NCI-H2029 (cell line): Measurements from ENCODE around the gene SMARCC2.
"Not testable (repeated sequence)": the region's sequence is repeated elsewhere in the genome, so short reads cannot be mapped to it uniquely, and the experiment has no call there.

Source experiments
- DNase-seq: peaks from one replicate; lab custom pipeline; 2025; lab: John Stamatoyannopoulos, UW

Gene SMARCC2

GRCh38 chr12:56121204-56121870 lies 67.9 kb downstream of the SMARCC2 start:
- no peak for DNase-seq

DNA sequence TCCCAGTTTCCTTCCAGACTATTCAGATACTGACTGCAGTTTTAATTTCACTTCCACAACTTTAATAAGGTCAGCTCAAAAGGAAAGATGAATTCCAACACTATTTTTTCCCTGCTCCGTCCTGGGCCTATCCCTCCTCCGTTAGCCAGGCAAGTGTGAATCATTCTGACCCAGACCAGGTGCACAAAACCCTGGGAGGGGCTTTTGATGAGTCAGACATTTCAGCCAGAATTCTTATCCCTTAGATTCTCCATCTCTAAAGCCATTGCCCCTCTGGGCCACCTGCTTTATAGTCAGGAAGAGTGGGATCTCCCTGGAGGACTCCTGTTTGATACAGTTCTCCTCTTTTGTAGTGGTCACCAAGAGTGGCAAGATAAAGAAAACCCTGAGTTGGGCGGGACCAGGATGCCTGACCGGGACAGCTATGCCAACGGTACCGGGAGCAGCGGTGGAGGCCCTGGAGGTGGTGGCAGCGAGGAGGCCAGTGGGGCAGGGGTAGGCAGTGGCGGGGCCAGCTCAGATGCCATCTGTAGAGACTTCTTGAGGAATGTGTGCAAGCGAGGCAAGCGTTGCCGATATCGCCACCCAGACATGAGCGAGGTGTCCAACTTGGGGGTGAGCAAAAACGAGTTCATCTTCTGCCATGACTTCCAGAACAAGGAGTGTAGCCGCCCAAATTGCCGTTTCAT lies 69.0 kb downstream of the SMARCC2 start:
- no peak for DNase-seq

GRCh38 chr12:56119361-56119796 lies 69.9 kb downstream of the SMARCC2 start:
- DNase-seq: peak; percentile 73

DNA sequence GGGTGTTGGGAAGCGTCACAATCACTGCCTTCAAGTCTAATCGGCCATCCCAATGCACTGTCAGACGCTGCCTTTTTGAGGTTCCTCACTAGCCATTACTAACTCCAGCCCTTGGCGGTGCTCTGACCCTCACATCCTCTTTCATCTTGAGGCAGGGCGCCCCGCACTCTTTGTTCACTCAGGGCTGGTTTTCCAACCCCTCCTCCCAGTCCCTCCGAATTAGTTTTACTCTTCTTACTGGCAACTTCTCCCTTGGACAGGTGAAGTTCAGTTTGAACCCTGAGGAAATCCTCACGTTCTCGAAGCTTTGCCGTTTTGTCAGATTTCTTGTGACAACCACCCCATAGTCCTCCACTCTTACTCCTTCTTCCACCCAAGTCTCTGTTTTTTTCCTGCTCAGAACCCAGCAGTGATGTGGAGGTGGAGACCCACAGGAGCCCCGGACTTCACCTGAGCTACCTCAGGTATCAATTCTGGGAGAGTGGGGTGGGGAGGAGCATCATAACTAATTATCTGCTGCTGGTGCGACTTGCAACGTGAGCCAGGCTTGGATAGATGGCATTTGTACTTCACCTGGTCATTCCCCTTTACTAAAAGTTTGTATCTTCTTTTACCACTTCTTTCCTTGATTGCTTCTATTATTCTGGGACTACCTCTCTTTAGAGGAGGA lies 70.5 kb downstream of the SMARCC2 start:
- no peak for DNase-seq

DNA sequence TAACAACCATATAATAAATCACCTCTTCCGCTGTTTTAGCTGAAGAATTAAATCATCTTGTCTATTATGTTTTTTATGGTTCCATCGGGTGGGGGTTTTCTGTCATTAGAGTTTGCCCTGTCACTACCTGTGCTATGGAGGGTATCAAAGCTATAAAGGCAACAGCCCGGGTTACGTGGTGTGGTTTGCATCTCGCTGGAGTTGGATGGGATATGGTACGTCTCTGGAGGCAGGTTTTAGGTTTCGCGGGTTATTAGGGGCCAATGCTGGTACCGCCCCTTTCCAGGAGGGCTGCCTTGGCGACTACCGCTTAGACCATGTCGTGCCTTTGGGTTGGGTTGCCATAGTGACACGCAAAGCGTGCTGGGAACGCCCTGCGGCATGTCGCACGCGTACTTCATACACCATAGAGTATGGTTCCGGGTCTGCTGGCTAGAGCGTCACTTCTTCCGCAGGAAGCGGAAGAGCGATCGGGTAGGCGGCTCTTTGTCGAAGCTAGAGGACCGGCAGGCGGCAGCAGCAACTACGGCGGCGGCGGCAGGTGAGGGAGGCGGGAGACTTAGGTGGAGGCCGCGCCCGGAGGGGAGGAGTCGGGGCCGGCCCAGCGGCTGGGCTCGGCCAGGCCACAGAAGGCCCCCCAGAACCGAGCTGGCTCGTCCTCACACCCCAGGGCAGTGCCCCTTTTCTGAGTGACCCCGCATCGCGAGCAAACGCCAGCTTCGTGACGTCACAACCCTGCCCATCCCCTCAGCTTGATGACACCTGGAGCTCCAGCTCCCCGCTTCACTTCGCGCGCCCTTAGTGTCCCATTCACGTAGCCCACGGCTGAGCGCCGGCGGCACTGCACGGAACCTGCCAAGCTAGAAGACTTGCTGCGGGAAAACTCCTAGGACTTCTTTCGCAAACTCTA lies 71.2 kb downstream of the SMARCC2 start, which contains the start of gene ZC3H10:
ZC3H10 (plus strand) TSS at position 489 of the 910 bp plus-strand sequence. CDS start 2,297 bp downstream, outside the sequence.
- peak; percentile 99 for DNase-seq

DNA sequence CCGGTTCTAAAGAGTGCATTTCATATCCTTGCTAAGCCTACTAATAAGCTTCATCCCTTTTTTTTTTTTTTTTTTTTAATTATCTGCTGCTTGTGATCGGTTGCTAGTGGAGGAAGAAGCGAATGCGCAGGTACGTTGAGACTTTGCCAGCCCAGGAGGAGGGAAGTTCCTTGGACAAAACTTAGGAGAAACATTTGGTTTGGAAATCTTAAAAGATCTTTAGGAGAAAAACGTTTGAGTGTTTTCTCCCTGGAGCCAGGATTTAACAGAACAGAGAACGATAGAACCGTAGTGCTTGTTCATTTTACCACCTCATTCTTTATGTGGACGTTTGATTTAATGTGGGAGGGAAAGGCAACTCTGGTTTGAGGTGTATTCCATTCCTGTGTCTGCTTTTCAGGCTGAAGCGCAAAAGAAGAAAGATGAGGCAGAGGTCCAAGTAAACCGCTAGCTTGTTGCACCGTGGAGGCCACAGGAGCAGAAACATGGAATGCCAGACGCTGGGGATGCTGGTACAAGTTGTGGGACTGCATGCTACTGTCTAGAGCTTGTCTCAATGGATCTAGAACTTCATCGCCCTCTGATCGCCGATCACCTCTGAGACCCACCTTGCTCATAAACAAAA lies 72.1 kb downstream of the SMARCC2 start:
- not testable (repeated sequence) for DNase-seq

DNA sequence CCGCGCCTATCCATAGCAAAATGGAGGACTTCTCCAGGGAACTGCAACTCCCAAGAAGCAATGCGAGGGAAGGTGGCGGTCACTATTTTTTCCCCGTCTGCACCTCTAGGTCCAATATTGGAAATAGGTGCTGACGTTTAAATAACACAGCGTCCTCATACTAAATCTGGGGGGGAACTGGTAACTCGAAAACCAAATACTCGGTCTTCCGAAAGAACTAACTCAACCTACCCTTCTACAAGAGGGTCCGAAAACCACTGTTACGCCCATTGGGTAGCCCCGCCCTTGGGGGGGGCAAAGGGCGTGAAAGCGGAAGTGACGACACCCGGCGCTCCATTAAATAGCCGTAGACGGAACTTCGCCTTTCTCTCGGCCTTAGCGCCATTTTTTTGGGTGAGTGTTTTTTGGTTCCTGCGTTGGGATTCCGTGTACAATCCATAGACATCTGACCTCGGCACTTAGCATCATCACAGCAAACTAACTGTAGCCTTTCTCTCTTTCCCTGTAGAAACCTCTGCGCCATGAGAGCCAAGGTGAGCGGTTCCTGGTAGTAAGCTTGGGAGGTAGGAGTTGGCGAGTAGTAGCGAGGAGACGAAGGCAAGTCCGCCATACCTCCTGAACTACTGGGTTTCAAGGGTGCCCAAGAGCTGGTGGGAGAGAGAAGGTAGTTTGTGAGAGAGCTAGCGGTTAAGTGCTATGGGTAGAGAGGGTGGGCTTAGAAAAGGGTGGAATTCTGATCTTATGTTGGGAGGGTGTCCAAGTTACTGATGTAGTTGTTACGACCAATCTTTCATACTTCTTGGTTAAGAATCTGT lies 72.8 kb downstream of the SMARCC2 start, which contains the start of gene RPL41:
RPL41 (plus strand) TSS at position 367 of the 815 bp plus-strand sequence.
- peak; percentile 94 for DNase-seq

- DNase-seq: no peak
Observed at GRCh38 chr12:56115329-56115728, 74.0 kb downstream of the SMARCC2 start.

DNA sequence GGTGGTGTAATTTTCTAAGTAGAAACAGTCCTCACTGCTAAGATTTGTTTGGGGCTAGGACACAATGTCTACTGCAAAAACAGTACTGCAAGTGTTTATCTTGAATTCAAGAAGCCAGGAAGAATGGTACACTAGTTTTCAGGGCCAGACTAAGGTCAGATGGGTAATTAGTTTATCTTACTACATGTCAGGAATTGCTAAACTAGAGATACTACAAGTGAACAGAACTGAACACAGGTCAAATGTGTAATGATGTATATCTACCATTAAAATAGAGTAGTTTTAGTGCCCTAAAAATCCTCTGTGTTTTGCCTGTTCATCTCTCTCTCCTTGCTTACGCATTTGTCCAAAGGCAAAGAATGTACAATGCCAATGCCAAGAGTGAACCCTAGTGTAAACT lies 75.2 kb downstream of the SMARCC2 start:
- DNase-seq: no peak
